OCI-LY3 (cell line): ENCODE results near the gene PNPLA2.

ENCODE experiments used
- CTCF ChIP-seq: fragments of 200-600, 300-600 bp; sonication (generic); IDR thresholded peaks from 2 replicates; pipeline ENCODE4 v1.5.1; 2014; ENCODE audit warnings: antibody characterized with exemption, low read length, low read depth
- EZH2phosphoT487 ChIP-seq: fragments of 200-600 bp; shearing (Covaris generic); IDR thresholded peaks from 2 replicates; pipeline ENCODE4 v1.6.1; 2018; ENCODE audit warnings: antibody characterized with exemption, mixed run types, low read depth

- TF ChIP-seq CTCF (no peak), EZH2phosphoT487 (no peak)
Measured at GRCh38 chr11:830295-831117, 11.8 kb downstream of the PNPLA2 start.
